ENCODE results near the gene ZEB1. TPM values are rescaled to one million over a fixed set of nuclear protein-coding genes. Genes with fewer than 3 reads are reported as not detected.

ZEB1 gene

Small RNA genes within 50 kb of the gene (small RNA-seq; reads per million reads assigned to genes)
- not detected for gene SPTLC1P1 (ENCODE audit: insufficient read depth)
